Rectal smooth muscle tissue (tissue), 1 donor: ENCODE results near the gene FKBP11.
"Not testable (repeated sequence)": the region's sequence is repeated elsewhere in the genome, so short reads cannot be mapped to it uniquely, and the experiment has no call there.

Experiments used
- H3K27ac ChIP-seq: one replicate; pipeline ENCODE4 v1.7.0; 2013; ENCODE audit warnings: low read depth, low read length, inconsistent platforms
- H3K27me3 ChIP-seq: one replicate; pipeline ENCODE4 v1.7.0; 2013; ENCODE audit warnings: low read length; ENCODE audit not compliant: control insufficient read depth, insufficient read depth
- H3K36me3 ChIP-seq: one replicate; pipeline ENCODE4 v1.7.0; 2013; ENCODE audit warnings: low read length; ENCODE audit not compliant: control insufficient read depth, insufficient read depth
- H3K4me1 ChIP-seq: one replicate; pipeline ENCODE4 v1.7.0; 2013; ENCODE audit warnings: low read length; ENCODE audit not compliant: control insufficient read depth, insufficient read depth
- H3K4me3 ChIP-seq: one replicate; pipeline ENCODE4 v1.7.0; 2013; ENCODE audit warnings: low read length
- H3K9ac ChIP-seq: one replicate; pipeline ENCODE4 v1.7.0; 2013; ENCODE audit warnings: low read length

The FKBP11 gene

GRCh38 chr12:48927261-48927660, 2.0 kb upstream of the FKBP11 start:
- H3K9ac ChIP-seq = no peak overlapping the region
- H3K36me3 ChIP-seq = peaks cover 2% of the 10 kb centered on the region
- no peak overlapping the region for H3K4me3 ChIP-seq
- H3K4me1 ChIP-seq = peaks cover 4% of the 10 kb centered on the region
- H3K27me3 ChIP-seq = no peaks in the 10 kb centered on the region
- H3K27ac ChIP-seq = no peak overlapping the region

- peaks cover 5% of the 10 kb centered on the region for H3K36me3 ChIP-seq
- H3K27ac ChIP-seq = no peak overlapping the region
- no peaks in the 10 kb centered on the region for H3K27me3 ChIP-seq
- H3K9ac ChIP-seq = peak overlapping the region; percentile 45
- peak overlapping the region; percentile 96 for H3K4me3 ChIP-seq
- peaks cover 4% of the 10 kb centered on the region for H3K4me1 ChIP-seq
Observed at GRCh38 chr12:48924617-48925303, 532 bp downstream of the FKBP11 start.

- Histone ChIP-seq H3K27ac (no peak overlapping the region), H3K9ac (no peak overlapping the region), H3K4me1 (peaks cover 4% of the 10 kb centered on the region), H3K4me3 (no peak overlapping the region), H3K36me3 (peaks cover 3% of the 10 kb centered on the region), H3K27me3 (no peaks in the 10 kb centered on the region)
Observed at GRCh38 chr12:48923117-48923516, 2.2 kb downstream of the FKBP11 start.

DNA sequence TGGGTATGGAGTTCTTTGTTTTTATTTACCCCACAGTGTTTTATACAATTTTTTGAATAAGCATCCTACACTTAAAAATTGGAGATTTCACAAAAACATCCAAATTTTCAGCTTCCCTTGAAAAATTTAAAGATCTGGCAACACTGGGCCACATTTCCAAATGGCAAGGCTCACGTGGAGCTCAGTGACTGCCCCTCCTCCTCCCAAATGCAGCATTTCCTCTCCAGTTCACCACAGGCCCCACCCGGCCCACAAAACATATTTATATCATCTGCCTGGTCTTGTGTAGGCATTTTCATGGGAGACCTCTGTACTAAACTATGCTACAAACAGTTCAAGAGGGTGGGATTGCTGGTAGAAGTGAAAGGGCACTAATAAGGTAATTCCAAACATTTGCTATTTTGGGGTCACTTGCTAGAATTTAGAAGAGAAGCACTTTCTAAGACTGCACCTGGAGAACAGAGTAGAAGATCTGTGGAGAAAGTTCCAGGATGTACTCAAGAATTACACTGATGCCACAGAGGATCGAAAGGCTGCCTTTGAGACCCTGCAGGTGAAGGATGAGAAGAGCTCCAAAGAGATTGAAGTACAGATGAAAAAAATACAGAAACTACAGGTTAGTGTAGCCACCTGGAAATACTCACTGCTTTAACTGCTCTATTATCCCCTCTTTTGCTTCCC, 7.3 kb downstream of the FKBP11 start:
- Histone ChIP-seq H3K27me3 (no peaks in the 10 kb centered on the region), H3K4me1 (no peaks in the 10 kb centered on the region)

DNA sequence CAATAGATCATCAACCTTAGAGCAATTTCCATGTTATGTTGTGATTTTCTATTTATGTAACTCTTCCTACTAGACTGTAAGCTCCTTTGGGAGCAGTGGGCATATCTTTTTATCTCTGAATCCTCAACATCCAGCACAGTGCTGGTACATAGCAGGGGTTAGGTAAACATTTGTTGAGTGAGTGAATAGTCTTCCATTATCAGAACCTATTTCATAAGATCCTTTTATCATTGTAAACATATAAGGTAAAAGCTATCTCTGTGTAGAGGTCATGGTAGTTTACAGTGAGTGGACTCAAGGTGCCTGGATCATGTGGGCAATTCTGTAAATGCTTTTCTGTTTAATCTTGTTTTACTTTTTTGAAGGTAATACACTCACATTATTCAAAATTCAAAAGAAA, 15.1 kb downstream of the FKBP11 start:
- no peak overlapping the region for H3K27ac ChIP-seq
- no peak overlapping the region for H3K9ac ChIP-seq
- H3K27me3 ChIP-seq = no peaks in the 10 kb centered on the region
- H3K4me3 ChIP-seq = no peak overlapping the region
- no peaks in the 10 kb centered on the region for H3K36me3 ChIP-seq
- no peaks in the 10 kb centered on the region for H3K4me1 ChIP-seq

More for the DNA sequence above, 7.3 kb downstream of the FKBP11 start:
- H3K4me3 ChIP-seq = no peak overlapping the region
- peaks cover 3% of the 10 kb centered on the region for H3K36me3 ChIP-seq
- no peak overlapping the region for H3K9ac ChIP-seq
- no peak overlapping the region for H3K27ac ChIP-seq

DNA sequence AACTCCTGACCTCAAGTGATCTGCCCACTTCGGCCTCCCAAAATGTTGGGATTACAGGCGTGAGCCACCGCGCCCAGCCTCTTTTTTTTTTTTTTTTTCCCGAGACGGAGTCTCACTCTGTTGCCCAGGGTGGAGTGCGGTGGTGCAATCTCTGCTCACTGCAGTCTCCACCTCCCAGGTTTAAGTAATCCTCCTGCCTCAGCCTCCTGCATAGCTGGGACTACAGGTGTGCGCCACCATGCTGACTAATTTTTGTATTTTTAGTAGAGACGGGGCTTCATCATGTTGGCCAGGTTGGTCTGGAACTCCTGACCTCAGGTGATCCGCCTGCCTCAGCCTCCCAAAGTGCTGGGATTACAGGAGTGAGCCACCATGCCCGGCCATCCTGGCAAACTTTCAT, 15.6 kb downstream of the FKBP11 start:
- not testable (repeated sequence) for H3K27me3 ChIP-seq, H3K9ac ChIP-seq, H3K4me3 ChIP-seq

GRCh38 chr12:48907245-48907644, 18.0 kb downstream of the FKBP11 start:
- H3K36me3 ChIP-seq = no peaks in the 10 kb centered on the region
- H3K9ac ChIP-seq = no peak overlapping the region
- H3K27me3 ChIP-seq = no peaks in the 10 kb centered on the region
- H3K4me1 ChIP-seq = no peaks in the 10 kb centered on the region
- no peak overlapping the region for H3K27ac ChIP-seq
- H3K4me3 ChIP-seq = no peak overlapping the region

More for the DNA sequence above, 15.6 kb downstream of the FKBP11 start:
- not testable (repeated sequence) for H3K4me1 ChIP-seq, H3K27ac ChIP-seq, H3K36me3 ChIP-seq

- Histone ChIP-seq H3K27me3 (no peaks in the 10 kb centered on the region), H3K36me3 (no peaks in the 10 kb centered on the region), H3K4me1 (no peaks in the 10 kb centered on the region), H3K4me3 (peak overlapping the region; percentile 54), H3K27ac (no peak overlapping the region), H3K9ac (no peak overlapping the region)
Observed at GRCh38 chr12:48903982-48904411, 21.3 kb downstream of the FKBP11 start.

GRCh38 chr12:48903363-48903981, 21.8 kb downstream of the FKBP11 start:
- no peaks in the 10 kb centered on the region for H3K27me3 ChIP-seq
- no peak overlapping the region for H3K9ac ChIP-seq
- no peak overlapping the region for H3K4me3 ChIP-seq
- H3K36me3 ChIP-seq = no peaks in the 10 kb centered on the region
- H3K4me1 ChIP-seq = no peaks in the 10 kb centered on the region
- H3K27ac ChIP-seq = no peak overlapping the region

DNA sequence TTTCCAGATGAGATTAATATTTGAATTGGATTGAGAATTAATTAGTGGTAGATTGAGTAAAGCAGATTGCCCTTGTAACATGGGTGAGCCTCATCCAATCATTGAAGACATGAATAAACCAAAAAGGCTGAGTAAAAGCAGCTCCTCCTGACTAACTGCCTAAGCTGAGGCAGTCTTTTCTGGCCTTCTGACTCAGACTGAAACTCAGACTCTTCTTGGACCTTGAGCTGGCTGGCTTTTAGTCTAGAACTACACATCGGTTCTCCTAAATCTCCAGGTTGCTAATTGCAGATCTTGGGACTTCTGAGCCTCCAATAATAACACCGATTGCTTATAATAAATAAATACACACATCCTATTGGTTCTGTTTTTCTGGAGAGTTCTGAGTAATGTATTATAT, 24.0 kb downstream of the FKBP11 start:
- H3K27ac ChIP-seq = no peak overlapping the region
- no peaks in the 10 kb centered on the region for H3K4me1 ChIP-seq

GRCh38 chr12:48899651-48900050, 25.6 kb downstream of the FKBP11 start:
- no peak overlapping the region for H3K27ac ChIP-seq
- no peak overlapping the region for H3K4me3 ChIP-seq
- H3K4me1 ChIP-seq = no peaks in the 10 kb centered on the region
- no peaks in the 10 kb centered on the region for H3K36me3 ChIP-seq
- no peak overlapping the region for H3K9ac ChIP-seq
- H3K27me3 ChIP-seq = no peaks in the 10 kb centered on the region

More for the DNA sequence above, 24.0 kb downstream of the FKBP11 start:
- H3K36me3 ChIP-seq = no peaks in the 10 kb centered on the region
- no peaks in the 10 kb centered on the region for H3K27me3 ChIP-seq
- H3K4me3 ChIP-seq = no peak overlapping the region
- H3K9ac ChIP-seq = no peak overlapping the region

DNA sequence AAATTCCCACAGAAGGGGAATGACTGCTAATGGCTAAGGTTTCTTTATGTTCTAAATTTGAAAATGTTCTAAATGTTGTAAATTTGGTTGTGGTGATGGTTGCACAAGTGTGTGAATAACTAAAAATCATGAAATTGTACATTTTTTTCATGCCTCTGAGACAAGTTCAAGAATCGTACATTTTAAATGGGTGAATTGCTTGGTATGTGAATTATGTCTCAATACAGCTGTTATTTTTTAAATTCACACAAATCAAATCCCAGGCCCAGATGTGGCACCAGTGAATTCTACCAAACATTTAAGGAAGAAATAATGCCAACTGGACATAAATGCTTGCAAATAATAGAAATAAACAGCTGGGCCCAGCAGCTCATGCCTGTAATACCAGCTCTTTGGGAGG, 31.0 kb downstream of the FKBP11 start:
- Histone ChIP-seq H3K27ac (no peak overlapping the region), H3K4me3 (no peak overlapping the region), H3K36me3 (no peaks in the 10 kb centered on the region), H3K9ac (no peak overlapping the region), H3K4me1 (no peaks in the 10 kb centered on the region), H3K27me3 (no peaks in the 10 kb centered on the region)
